ENCODE data around the gene PERM1.
A peak's percentile ranks its signal among the peaks of the same experiment; 100 is the strongest.
"Not testable (repeated sequence)": the region's sequence is repeated elsewhere in the genome, so short reads cannot be mapped to it uniquely, and the experiment has no call there.

PERM1 gene

DNA sequence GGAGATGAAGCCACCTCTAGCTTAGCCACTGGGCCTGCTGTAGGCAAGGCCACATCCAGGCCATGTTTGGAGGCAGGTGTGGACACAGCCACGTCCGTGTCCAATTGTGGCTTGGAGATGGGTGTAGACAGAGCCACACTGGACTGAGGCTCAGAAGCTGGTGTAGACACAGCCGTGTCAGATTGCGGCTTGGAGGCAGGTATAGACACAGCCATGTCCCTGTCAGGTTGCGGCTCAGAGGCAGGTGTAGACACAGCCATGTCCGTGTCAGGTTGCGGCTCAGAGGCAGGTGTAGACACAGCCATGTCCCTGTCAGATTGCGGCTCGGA lies 2.2 kb downstream of the PERM1 start:
- no peak for DNase-seq

GRCh38 chr1:978835-979743 lies 2.8 kb downstream of the PERM1 start:
- no peak for DNase-seq

- DNase-seq = no peak
Observed at GRCh38 chr1:978069-978834, 3.6 kb downstream of the PERM1 start.

DNA sequence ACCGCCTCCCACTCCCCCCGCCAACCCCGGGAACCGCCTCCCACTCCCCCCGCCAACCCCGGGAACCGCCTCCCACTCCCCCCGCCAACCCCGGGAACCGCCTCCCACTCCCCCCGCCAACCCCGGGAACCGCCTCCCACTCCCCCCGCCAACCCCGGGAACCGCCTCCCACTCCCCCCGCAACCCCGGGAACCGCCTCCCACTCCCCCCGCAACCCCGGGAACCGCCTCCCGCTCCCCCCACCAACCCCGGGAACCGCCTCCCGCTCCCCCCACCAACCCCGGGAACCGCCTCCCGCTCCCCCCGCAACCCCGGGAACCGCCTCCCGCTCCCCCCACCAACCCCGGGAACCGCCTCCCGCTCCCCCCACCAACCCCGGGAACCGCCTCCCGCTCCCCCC lies 5.1 kb downstream of the PERM1 start:
- DNase-seq = not testable (repeated sequence)

- peak in 8 of 56 donors; percentile 13 to 59 (median 23) for DNase-seq
Observed at GRCh38 chr1:975896-976683, 5.8 kb downstream of the PERM1 start.

GRCh38 chr1:975365-975764 lies 6.5 kb downstream of the PERM1 start:
- DNase-seq = no peak

DNA sequence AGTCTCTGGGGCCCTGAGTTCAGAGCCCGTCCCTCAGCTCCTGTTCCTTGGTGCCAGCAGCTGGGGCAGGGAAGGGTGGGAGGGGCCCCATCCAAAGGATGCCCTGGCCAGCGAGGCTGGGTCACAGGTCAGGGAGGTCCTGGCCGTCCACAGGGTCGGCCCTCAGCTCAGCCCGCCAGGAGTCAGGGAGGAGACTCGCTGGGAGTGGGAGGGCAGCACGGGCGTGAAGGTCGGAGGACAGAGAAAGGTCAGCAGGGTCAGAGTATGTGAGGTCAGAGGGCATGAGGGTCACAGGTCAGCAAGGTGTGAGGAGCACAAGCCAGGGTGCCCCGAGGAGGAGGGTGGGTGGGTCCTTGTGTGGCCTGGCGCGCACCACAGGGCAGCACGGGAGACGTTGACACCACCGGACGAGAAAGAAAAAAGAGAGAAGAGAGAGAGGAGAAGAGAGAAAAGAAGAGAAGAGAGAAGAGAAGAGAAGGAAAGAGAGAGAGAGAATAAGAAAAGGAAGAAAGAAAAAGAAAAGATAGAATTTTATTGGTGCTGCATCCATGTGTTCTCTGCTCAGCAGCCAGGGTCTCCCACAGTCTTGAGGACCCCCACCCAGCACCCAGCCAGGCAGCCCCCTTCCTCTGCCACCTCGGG lies 7.1 kb downstream of the PERM1 start:
- DNase-seq = no peak

DNA sequence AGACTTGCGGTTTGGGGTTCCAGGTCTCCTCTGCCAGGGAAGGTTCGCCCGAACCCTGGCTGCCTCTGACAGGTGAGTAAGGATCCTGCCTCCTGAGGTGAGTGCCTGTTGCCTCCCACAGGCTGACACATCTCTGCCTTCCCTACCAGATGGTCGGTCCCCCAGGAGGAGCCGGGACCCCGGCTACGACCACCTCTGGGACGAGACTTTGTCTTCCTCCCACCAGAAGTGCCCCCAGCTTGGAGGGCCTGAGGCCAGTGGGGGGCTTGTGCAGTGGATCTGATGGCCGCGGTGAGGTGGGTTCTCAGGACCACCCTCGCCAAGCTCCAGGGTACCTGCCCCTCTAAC lies 7.6 kb downstream of the PERM1 start:
- no peak for DNase-seq

DNA sequence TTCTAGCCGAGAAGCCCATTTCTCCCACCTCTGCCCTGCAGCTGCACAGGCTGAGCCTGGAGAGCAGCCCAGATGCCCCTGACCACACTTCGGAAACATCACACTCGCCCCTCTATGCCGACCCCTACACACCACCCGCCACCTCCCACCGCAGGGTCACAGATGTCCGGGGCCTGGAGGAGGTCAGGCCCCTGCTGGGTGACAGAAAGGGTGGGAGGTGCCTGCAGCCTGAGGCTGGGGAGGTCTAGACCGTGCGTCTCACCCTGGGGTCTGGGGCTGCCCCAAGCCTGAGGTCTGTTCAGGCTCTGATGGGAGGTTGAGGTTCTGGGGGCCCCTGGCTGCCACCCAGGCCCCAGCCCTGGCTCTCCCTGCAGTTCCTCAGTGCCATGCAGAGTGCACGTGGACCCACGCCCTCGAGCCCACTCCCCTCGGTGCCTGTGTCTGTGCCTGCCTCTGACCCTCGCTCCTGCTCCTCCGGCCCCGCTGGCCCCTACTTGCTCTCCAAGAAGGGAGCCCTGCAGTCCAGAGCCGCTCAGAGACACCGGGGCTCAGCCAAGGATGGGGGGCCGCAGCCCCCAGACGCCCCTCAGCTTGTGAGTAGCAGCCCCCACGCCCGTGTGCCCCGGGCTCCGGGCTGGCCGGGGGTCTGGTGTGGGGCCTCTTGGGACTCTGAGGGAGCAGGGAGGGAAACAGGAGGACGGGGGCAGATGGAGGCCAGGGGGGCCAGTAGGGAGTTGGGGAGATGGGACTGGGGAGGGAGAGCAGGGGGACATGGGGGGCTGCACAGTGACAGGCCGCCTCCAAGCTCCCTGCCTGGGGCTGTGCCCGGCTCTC lies 8.2 kb downstream of the PERM1 start:
- no peak for DNase-seq

DNA sequence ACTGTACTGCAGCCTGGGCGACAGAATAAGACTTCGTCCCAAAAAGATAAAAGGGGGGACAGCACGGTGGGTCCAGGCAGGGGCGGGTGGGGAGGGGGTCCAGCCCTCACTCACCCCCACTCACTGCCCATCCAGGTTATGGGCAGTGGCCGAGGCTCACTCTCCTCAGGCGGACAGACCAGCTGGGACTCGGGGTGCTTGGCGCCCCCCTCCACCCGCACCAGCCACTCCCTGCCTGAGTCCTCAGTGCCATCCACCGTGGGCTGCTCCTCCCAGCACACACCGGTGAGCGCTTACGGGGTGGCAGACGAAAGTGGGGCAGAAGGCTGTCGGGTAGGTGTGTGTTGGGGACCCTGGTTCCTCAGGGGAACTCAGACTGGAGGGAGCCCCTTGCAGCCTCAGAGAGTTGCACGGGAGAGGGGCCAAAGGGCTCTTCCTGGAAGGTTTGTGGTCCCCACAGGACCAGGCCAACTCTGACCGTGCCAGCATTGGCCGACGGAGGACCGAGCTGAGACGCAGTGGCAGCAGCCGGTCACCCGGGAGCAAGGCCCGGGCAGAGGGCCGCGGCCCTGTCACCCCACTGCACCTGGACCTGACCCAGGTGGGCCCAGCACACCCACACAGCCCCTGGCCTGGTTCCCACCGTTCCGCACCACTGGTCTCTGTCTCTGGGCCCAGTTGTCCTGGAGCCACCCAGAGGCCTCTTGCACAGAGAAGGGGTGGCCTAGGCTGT lies 9.0 kb downstream of the PERM1 start:
- no peak for DNase-seq

GRCh38 chr1:971751-972506 lies 10.0 kb downstream of the PERM1 start:
- no peak for DNase-seq

DNA sequence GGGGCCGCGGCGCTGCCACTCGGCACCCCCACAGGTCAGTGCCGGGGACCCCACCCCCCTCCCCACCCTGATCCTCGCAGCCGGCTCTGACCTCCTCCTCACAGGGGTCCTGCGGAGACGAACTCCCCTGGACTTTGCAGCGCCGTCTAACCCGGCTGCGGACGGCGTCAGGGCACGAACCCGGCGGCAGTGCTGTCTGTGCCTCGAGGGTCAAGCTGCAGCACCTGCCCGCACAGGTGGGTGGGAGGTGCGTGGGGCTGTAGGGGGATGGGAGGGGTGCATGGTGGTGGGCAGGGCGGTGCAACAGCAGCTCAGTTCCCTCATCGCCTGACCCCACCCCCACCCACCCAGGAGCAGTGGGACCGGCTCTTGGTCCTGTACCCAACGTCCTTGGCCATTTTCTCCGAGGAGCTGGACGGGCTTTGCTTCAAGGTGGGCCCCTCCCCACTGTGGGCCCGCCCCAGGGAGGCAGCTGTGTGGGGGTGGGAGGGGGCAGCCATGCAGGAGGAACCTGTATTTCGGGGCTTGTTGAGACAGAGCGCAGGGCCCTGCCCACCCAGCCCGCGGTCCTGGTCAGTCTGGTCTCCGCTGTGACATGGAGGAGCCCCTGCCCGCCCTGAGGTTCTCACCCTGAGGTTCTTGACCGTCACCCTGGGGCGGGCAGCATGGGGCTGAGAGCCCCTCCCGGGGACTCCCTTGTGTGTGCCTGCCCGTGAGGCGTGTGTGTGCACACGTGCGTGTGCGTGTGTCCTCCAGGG lies 10.7 kb downstream of the PERM1 start:
- DNase-seq = no peak

GRCh38 chr1:970242-970972 lies 11.5 kb downstream of the PERM1 start:
- no peak for DNase-seq

GRCh38 chr1:969260-969855 lies 12.5 kb downstream of the PERM1 start:
- no peak for DNase-seq

- no peak for DNase-seq
Observed at GRCh38 chr1:967466-968343, 14.2 kb downstream of the PERM1 start.

DNA sequence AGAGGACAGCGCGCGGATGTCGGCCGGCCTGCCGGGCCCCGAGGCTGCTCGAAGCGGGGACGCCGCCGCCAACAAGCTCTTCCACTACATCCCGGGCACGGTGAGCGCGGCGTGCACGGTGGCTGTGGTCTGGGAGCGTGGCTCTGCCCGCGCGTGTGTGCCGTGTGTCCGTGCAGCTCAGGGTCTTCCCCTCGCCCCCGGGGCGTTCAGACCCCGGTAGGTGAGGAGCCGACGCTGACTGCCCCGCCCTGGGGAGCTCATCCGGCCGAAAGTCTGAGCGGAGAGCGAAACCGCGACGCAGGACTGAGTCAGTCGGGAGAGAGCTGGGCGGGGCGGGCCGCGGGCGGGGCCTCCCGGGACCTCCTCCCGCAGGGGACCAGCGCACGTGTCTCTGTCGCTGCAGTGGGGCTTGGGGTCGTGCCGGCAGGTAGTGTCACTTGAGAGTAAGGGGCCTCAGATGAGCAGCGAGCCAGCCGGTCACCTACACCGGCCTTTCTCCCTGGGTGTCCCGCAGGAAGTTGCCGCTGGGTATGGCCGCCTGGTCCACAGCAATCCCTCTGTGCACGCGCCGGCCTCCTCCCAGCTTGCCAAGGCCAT lies 15.1 kb downstream of the PERM1 start:
- peak in 1 of 56 donors; percentile 17 for DNase-seq
